Activated naive CD8-positive, alpha-beta T cell treated with anti-CD3 and anti-CD28 coated beads, Interleukin-2, amount 10 ng/mL, durations not matched to agents 7 days and 5 days (primary cell): ENCODE data around the gene BCKDK. TPM values are rescaled to one million over a fixed set of nuclear protein-coding genes. Genes with fewer than 3 reads are reported as not detected.

ENCODE experiments used
- ATAC-seq: fragments of 150-1000 bp; cut with Tn5 transposase; one replicate; pipeline ENCODE4 v1.10.0; 2021; ENCODE audit warnings: low read depth, moderate library complexity
- POLR2A ChIA-PET: fragments of 350-600 bp; sonication (Branson Sonifier 250); formaldehyde crosslinking; loops from one replicate; lab custom pipeline; 2021; ENCODE audit warnings: antibody characterized with exemption; lab: Charles Lee
- DNase-seq: peaks from one replicate; pipeline ENCODE4 v3.0.0; 2021
- H3K27ac Mint-ChIP-seq: one replicate; pipeline ENCODE4 v1.8.0; 2022; ENCODE audit warnings: mild to moderate bottlenecking, mixed read lengths
- H3K27me3 Mint-ChIP-seq: one replicate; pipeline ENCODE4 v1.8.0; 2022; ENCODE audit warnings: mild to moderate bottlenecking, moderate library complexity, mixed read lengths
- H3K36me3 Mint-ChIP-seq: one replicate; pipeline ENCODE4 v1.8.0; 2021; ENCODE audit warnings: mild to moderate bottlenecking, mixed read lengths
- H3K4me1 Mint-ChIP-seq: one replicate; pipeline ENCODE4 v1.8.0; 2021; ENCODE audit warnings: mixed read lengths
- H3K4me3 Mint-ChIP-seq: one replicate; pipeline ENCODE4 v1.8.0; 2022; ENCODE audit warnings: mild to moderate bottlenecking, moderate library complexity, mixed read lengths
- H3K9me3 Mint-ChIP-seq: one replicate; pipeline ENCODE4 v1.8.0; 2021; ENCODE audit warnings: mixed read lengths
- total RNA-seq, 2 experiments: library from RNA; stranded (reverse); gene quantifications; one replicate each; pipeline ENCODE4 v1.2.3, GENCODE V29; 2021

Gene BCKDK
- total RNA-seq, 2 experiments from 2014 or later = 35.8 to 37.0 TPM

GRCh38 chr16:31073970-31074813 lies 34.0 kb upstream of the BCKDK start, which contains the start of the genes ZNF646 and ZNF668:
Gene ZNF646 (plus strand): TSS chr16:31074422. CDS start chr16:31076325, 1,903 bp downstream.
Gene ZNF668 (minus strand): TSS chr16:31074240. CDS start chr16:31064459, 9,781 bp downstream.
- ATAC-seq (peak; percentile 78), DNase-seq (peak; percentile 94)
- POLR2A ChIA-PET = interaction anchor here (0.5 to 2.7 kb wide), 28 partner anchors 10 to 795 kb away, joined by 3 to 35 read pairs (median 4); partner anchors contain the start of genes ARMC5, FUS, HSD3B7 and KAT8
- Mint-ChIP-seq H3K27me3 (no peaks in the 10 kb centered on the region), H3K4me1 (peaks cover 28% of the 10 kb centered on the region), H3K9me3 (no peaks in the 10 kb centered on the region), H3K4me3 (peak within 1 kb of the TSS; percentile 97), H3K27ac (peak within 1 kb of the TSS; percentile 99), H3K36me3 (peaks cover 23% of the 10 kb centered on the region)

GRCh38 chr16:31074814-31075183 lies 33.4 kb upstream of the BCKDK start:
- peaks cover 30% of the 10 kb centered on the region for H3K4me1 Mint-ChIP-seq
- DNase-seq = no peak
- POLR2A ChIA-PET = interaction anchor here (0.8 to 2.7 kb wide), 16 partner anchors 10 to 385 kb away, joined by 3 to 35 read pairs (median 10); partner anchors contain the start of genes ARMC5, FUS, KAT8 and ORAI3
- ATAC-seq = no peak
- H3K9me3 Mint-ChIP-seq = no peaks in the 10 kb centered on the region
- peak overlapping the region; percentile 97 for H3K4me3 Mint-ChIP-seq
- no peaks in the 10 kb centered on the region for H3K27me3 Mint-ChIP-seq
- H3K27ac Mint-ChIP-seq = peak overlapping the region; percentile 98
- H3K36me3 Mint-ChIP-seq = peaks cover 24% of the 10 kb centered on the region

- H3K27me3 Mint-ChIP-seq = no peaks in the 10 kb centered on the region
- DNase-seq (no peak), ATAC-seq (no peak)
- H3K4me3 Mint-ChIP-seq = peak overlapping the region; percentile 97
- peaks cover 24% of the 10 kb centered on the region for H3K36me3 Mint-ChIP-seq
- peaks cover 30% of the 10 kb centered on the region for H3K4me1 Mint-ChIP-seq
- H3K9me3 Mint-ChIP-seq = no peaks in the 10 kb centered on the region
- peak overlapping the region; percentile 30 for H3K27ac Mint-ChIP-seq
- POLR2A ChIA-PET = interaction anchor here (1.5 kb wide), 1 partner anchor 15 kb away, joined by 5 read pairs; no protein-coding TSS in a partner anchor
These were observed 31.9 kb upstream of the BCKDK start for GRCh38 chr16:31076319-31076718.

- ATAC-seq (no peak), DNase-seq (no peak)
- POLR2A ChIA-PET = interaction anchor here (0.5 kb wide), 1 partner anchor 273 kb away, joined by 4 read pairs; no protein-coding TSS in a partner anchor
- H3K4me3 Mint-ChIP-seq = no peak overlapping the region
- H3K9me3 Mint-ChIP-seq = no peaks in the 10 kb centered on the region
- H3K4me1 Mint-ChIP-seq = peaks cover 27% of the 10 kb centered on the region
- H3K27ac Mint-ChIP-seq = no peak overlapping the region
- peaks cover 24% of the 10 kb centered on the region for H3K36me3 Mint-ChIP-seq
- H3K27me3 Mint-ChIP-seq = no peaks in the 10 kb centered on the region
These were observed 31.2 kb upstream of the BCKDK start for GRCh38 chr16:31077024-31077423.

GRCh38 chr16:31077592-31078396 lies 30.4 kb upstream of the BCKDK start:
- ATAC-seq (no peak), DNase-seq (no peak)
- Mint-ChIP-seq H3K9me3 (no peaks in the 10 kb centered on the region), H3K4me3 (no peak overlapping the region), H3K4me1 (peaks cover 22% of the 10 kb centered on the region), H3K36me3 (peaks cover 20% of the 10 kb centered on the region), H3K27me3 (no peaks in the 10 kb centered on the region), H3K27ac (peak overlapping the region; percentile 9)
- POLR2A ChIA-PET = no interaction called here

GRCh38 chr16:31078597-31079341 lies 29.4 kb upstream of the BCKDK start:
- Mint-ChIP-seq H3K4me1 (peaks cover 22% of the 10 kb centered on the region), H3K4me3 (no peak overlapping the region), H3K36me3 (peaks cover 19% of the 10 kb centered on the region), H3K27me3 (no peaks in the 10 kb centered on the region), H3K9me3 (no peaks in the 10 kb centered on the region), H3K27ac (no peak overlapping the region)
- POLR2A ChIA-PET = interaction anchor here (0.6 kb wide), 1 partner anchor 326 kb away, joined by 3 read pairs; no protein-coding TSS in a partner anchor
- DNase-seq (no peak), ATAC-seq (no peak)

- ATAC-seq (peak; percentile 13), DNase-seq (no peak)
- H3K4me3 Mint-ChIP-seq = no peak overlapping the region
- no peaks in the 10 kb centered on the region for H3K27me3 Mint-ChIP-seq
- H3K36me3 Mint-ChIP-seq = peaks cover 19% of the 10 kb centered on the region
- H3K9me3 Mint-ChIP-seq = no peaks in the 10 kb centered on the region
- POLR2A ChIA-PET = no interaction called here
- H3K4me1 Mint-ChIP-seq = peaks cover 22% of the 10 kb centered on the region
- peak overlapping the region; percentile 66 for H3K27ac Mint-ChIP-seq
These were observed 28.7 kb upstream of the BCKDK start for GRCh38 chr16:31079342-31079944.

GRCh38 chr16:31080035-31080629 lies 28.1 kb upstream of the BCKDK start:
- POLR2A ChIA-PET = no interaction called here
- Mint-ChIP-seq H3K27me3 (no peaks in the 10 kb centered on the region), H3K27ac (no peak overlapping the region), H3K4me3 (no peak overlapping the region), H3K4me1 (peaks cover 17% of the 10 kb centered on the region), H3K36me3 (peaks cover 13% of the 10 kb centered on the region), H3K9me3 (no peaks in the 10 kb centered on the region)
- DNase-seq (no peak), ATAC-seq (no peak)

- H3K9me3 Mint-ChIP-seq = no peaks in the 10 kb centered on the region
- H3K4me3 Mint-ChIP-seq = no peak overlapping the region
- H3K4me1 Mint-ChIP-seq = peaks cover 15% of the 10 kb centered on the region
- no peak for DNase-seq
- POLR2A ChIA-PET = no interaction called here
- H3K27ac Mint-ChIP-seq = no peak overlapping the region
- H3K36me3 Mint-ChIP-seq = peaks cover 13% of the 10 kb centered on the region
- H3K27me3 Mint-ChIP-seq = no peaks in the 10 kb centered on the region
- ATAC-seq = no peak
These were observed 27.3 kb upstream of the BCKDK start for GRCh38 chr16:31080756-31081419.

- POLR2A ChIA-PET = no interaction called here
- no peaks in the 10 kb centered on the region for H3K9me3 Mint-ChIP-seq
- no peak for DNase-seq
- H3K27me3 Mint-ChIP-seq = no peaks in the 10 kb centered on the region
- H3K4me1 Mint-ChIP-seq = peaks cover 14% of the 10 kb centered on the region
- no peak for ATAC-seq
- H3K27ac Mint-ChIP-seq = peak overlapping the region; percentile 63
- H3K36me3 Mint-ChIP-seq = peaks cover 16% of the 10 kb centered on the region
- no peak overlapping the region for H3K4me3 Mint-ChIP-seq
These were observed 26.5 kb upstream of the BCKDK start for GRCh38 chr16:31081428-31082351.
